IPS-NIHi11 (cell line): ENCODE data around the gene PCDHA8.
"Not testable (repeated sequence)": the region's sequence is repeated elsewhere in the genome, so short reads cannot be mapped to it uniquely, and the experiment has no call there.

ENCODE experiments used
- DNase-seq: peaks from one replicate; pipeline ENCODE4 v3.0.0; 2012; ENCODE audit warnings: mixed read lengths, low spot score

The PCDHA8 gene

DNA sequence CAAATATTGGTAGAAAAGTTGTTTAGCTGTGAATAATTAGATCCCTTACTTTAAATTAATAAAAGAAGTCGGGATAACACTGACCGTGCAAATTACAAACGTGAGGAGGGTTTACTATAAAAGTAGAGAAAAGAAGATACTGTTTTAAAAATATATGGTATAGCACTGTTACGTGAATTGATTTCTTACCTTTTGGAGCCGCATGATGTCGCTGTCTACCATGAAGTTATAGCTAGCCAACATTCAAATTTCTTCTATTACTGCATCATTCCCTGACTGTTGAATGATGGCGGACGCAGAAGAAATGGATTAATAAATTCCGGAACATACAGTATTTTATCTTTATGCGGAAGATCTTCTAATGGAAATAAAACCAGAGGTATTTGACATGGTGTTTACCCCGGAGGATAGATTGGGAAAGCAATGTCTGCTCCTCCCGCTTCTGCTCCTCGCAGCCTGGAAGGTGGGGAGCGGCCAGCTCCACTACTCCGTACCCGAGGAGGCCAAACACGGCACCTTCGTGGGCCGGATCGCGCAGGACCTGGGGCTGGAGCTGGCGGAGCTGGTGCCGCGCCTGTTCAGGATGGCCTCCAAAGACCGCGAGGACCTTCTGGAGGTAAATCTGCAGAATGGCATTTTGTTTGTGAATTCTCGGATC lies 13.2 kb upstream of the PCDHA8 start, which contains the start of gene PCDHA6:
Gene PCDHA6, plus strand, starts transcription at position 257 of the 658 bp plus-strand sequence. Its CDS starts 132 bp downstream, at position 389.
- no peak for DNase-seq

DNA sequence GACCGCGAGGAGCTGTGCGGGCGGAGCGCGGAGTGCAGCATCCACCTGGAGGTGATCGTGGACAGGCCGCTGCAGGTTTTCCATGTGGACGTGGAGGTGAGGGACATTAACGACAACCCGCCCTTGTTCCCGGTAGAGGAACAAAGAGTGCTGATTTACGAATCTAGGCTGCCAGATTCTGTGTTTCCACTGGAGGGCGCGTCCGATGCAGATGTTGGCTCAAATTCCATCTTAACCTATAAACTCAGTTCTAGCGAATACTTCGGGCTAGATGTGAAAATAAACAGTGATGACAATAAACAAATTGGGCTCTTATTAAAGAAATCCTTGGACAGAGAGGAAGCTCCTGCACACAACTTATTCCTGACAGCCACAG lies 12.6 kb upstream of the PCDHA8 start:
- no peak for DNase-seq

DNA sequence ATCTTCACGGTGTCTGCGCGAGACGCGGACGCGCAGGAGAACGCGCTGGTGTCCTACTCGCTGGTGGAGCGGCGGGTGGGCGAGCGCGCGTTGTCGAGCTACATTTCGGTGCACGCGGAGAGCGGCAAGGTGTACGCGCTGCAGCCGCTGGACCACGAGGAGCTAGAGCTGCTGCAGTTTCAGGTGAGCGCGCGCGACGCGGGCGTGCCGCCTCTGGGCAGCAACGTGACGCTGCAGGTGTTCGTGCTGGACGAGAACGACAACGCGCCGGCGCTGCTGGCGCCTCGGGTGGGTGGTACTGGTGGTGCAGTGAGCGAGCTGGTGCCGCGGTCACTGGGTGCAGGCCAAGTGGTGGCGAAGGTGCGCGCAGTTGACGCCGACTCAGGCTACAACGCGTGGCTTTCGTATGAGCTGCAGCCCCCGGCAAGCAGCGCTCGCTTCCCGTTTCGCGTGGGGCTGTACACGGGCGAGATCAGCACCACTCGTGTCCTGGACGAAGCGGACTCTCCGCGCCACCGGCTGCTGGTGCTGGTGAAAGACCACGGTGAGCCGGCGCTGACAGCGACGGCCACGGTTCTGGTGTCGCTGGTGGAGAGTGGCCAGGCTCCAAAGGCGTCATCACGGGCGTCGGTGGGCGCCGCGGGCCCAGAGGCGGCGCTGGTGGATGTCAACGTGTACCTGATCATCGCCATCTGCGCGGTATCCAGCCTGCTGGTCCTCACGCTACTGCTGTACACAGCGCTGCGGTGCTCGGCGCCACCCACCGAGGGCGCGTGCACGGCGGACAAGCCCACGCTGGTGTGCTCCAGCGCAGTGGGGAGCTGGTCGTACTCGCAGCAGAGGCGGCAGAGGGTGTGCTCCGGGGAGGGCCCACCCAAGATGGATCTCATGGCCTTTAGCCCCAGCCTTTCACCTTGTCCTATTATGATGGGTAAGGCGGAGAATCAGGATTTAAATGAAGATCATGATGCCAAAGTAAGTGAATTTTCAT lies 11.2 kb upstream of the PCDHA8 start:
- DNase-seq: not testable (repeated sequence)

DNA sequence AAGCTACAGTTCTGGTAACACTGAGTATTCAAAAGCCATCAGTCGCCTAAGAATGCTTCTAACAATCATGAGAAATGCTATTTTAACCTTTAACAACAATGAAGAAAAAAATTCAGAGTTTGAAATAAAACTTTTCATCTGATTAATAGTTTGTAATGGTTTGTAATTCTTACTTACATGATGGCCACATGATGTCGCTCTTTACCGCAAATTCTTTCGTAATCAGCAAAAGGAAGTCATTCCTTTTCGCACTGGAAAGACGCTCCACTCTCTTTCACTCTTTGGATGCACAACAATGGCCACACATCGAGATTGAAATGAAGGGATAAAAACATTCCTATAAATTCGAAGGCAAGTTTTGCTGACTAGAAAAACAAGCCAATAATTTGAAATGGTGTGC lies 7.0 kb upstream of the PCDHA8 start, which contains the start of gene PCDHA7:
Gene PCDHA7, plus strand, starts transcription at position 277 of the 400 bp plus-strand sequence. Its CDS starts 115 bp downstream, at position 392.
- DNase-seq: no peak

DNA sequence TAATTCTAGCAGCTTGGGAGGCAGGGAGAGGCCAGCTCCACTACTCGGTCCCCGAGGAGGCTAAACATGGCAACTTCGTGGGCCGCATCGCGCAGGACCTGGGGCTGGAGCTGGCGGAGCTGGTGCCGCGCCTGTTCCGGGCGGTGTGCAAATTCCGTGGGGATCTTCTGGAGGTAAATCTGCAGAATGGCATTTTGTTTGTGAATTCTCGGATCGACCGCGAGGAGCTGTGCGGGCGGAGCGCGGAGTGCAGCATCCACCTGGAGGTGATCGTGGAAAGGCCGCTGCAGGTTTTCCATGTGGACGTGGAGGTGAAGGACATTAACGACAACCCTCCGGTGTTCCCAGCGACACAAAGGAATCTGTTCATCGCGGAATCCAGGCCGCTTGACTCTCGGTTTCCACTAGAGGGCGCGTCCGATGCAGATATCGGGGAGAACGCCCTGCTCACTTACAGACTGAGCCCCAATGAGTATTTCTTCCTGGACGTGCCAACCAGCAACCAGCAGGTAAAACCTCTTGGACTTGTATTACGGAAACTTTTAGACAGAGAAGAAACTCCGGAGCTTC lies 6.5 kb upstream of the PCDHA8 start:
- not testable (repeated sequence) for DNase-seq

DNA sequence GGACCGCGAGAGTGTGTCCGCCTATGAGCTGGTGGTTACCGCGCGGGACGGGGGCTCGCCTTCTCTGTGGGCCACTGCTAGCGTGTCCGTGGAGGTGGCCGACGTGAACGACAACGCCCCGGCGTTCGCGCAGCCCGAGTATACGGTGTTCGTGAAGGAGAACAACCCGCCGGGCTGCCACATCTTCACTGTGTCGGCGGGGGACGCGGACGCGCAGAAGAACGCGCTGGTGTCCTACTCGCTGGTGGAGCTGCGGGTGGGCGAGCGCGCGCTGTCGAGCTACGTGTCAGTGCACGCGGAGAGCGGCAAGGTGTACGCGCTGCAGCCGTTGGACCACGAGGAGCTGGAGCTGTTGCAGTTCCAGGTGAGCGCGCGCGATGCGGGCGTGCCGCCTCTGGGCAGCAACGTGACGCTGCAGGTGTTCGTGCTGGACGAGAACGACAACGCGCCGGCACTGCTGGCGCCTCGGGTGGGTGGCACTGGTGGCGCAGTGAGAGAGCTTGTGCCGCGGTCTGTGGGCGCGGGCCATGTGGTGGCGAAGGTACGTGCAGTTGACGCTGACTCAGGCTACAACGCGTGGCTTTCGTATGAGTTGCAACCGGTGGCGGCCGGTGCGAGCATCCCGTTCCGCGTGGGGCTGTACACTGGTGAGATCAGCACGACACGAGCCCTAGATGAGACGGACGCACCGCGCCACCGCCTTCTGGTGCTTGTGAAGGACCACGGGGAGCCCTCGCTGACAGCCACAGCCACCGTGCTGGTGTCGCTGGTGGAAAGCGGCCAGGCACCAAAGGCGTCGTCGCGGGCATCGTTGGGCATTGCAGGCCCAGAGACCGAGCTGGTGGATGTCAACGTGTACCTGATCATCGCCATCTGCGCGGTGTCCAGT lies 5.1 kb upstream of the PCDHA8 start:
- DNase-seq: no peak

DNA sequence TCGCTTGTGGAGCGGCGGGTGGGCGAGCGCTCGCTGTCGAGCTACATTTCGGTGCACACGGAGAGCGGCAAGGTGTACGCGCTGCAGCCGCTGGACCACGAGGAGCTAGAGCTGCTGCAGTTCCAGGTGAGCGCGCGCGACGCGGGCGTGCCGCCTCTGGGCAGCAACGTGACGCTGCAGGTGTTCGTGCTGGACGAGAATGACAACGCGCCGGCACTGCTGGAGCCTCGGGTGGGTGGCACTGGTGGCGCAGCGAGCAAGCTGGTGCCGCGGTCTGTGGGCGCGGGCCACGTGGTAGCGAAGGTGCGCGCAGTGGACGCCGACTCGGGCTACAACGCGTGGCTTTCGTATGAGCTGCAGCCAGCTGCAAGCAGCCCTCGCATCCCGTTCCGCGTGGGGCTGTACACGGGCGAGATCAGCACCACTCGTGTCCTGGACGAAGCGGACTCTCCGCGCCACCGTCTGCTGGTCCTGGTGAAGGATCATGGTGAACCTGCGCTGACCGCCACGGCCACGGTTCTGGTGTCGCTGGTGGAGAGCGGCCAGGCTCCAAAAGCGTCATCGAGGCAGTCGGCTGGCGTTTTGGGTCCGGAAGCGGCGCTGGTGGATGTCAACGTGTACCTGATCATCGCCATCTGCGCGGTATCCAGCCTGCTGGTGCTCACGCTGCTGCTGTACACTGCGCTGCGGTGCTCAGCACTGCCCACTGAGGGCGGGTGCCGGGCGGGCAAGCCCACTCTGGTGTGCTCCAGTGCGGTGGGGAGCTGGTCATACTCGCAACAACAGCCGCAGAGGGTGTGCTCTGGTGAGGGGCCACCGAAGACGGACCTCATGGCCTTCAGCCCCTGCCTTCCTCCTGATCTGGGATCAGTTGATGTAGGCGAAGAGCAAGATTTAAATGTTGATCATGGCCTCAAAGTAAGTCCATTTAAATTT lies 2.1 kb downstream of the PCDHA8 start:
- DNase-seq: no peak

DNA sequence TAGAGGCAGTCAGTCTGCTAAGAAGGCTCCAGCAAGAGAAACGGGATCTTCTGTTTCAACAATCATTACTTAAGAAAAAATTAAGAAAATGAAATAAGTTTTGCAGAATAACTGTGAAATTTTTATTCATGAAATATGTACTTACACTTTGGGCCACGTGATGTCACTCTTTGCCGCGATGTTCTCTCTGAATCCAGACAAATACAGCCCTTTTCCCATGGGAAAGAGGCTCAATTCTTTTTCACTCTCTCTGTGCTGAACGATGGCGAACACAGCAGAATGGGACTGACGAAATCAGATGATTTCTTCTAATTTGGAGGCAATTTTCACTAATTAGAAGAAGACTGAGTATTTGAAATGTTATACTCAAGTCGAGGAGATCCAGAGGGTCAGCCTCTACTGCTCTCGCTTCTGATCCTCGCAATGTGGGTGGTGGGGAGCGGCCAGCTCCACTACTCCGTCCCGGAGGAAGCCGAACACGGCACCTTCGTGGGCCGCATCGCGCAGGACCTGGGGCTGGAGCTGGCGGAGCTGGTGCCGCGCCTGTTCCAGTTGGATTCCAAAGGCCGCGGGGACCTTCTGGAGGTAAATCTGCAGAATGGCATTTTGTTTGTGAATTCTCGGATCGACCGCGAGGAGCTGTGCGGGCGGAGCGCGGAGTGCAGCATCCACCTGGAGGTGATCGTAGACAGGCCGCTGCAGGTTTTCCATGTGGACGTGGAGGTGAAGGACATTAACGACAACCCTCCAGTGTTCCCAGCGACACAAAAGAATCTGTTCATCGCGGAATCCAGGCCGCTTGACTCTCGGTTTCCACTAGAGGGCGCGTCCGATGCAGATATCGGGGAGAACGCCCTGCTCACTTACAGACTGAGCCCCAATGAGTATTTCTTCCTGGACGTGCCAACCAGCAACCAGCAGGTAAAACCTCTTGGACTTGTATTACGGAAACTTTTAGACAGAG lies 7.4 kb downstream of the PCDHA8 start, which contains the start of gene PCDHA9:
Gene PCDHA9, plus strand, starts transcription at position 244 of the 964 bp plus-strand sequence. Its CDS starts 114 bp downstream, at position 358.
- not testable (repeated sequence) for DNase-seq

DNA sequence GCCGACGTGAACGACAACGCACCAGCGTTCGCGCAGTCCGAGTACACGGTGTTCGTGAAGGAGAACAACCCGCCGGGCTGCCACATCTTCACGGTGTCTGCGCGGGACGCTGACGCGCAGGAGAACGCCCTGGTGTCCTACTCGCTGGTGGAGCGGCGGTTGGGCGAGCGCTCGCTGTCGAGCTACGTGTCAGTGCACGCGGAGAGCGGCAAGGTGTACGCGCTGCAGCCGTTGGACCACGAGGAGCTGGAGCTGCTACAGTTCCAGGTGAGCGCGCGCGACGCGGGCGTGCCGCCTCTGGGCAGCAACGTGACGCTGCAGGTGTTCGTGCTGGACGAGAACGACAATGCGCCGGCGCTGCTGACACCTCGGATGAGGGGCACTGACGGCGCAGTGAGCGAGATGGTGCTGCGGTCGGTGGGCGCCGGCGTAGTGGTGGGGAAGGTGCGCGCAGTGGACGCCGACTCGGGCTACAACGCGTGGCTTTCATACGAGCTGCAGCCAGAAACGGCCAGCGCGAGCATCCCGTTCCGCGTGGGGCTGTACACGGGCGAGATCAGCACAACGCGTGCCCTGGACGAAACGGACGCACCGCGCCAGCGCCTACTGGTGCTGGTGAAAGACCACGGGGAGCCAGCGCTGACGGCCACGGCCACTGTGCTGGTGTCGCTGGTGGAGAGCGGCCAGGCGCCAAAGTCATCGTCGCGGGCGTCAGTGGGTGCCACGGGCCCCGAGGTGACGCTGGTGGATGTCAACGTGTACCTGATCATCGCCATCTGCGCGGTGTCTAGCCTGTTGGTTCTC lies 9.0 kb downstream of the PCDHA8 start:
- DNase-seq: not testable (repeated sequence)

DNA sequence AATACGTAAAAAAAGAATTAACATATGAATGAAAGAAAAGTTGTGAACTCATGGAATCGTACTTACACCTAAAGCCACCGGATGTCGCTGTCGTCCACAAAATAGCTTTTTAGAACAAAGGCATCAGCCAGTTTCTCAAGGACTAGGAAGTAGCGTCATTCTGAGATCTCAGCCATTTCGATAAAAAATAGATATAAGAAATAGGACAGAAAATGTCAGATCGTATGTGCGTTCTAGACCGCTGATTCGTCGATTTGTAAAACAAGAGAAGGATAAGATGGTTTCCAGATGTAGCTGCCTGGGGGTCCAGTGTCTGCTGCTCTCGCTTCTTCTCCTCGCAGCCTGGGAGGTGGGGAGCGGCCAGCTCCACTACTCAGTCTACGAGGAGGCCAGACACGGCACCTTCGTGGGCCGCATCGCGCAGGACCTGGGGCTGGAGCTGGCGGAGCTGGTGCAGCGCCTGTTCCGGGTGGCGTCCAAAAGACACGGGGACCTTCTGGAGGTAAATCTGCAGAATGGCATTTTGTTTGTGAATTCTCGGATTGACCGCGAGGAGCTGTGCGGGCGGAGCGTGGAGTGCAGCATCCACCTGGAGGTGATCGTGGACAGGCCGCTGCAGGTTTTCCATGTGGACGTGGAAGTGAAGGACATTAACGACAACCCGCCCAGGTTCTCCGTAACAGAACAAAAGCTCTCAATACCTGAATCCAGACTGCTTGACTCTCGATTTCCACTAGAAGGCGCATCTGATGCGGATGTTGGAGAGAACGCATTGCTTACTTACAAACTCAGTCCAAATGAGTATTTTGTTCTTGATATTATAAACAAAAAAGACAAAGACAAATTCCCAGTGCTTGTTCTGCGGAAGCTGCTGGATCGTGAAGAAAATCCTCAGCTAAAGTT lies 15.0 kb downstream of the PCDHA8 start, which contains the start of gene PCDHA10:
Gene PCDHA10, plus strand, starts transcription at position 126 of the 903 bp plus-strand sequence. Its CDS starts 152 bp downstream, at position 278.
- peak; percentile 55 for DNase-seq

DNA sequence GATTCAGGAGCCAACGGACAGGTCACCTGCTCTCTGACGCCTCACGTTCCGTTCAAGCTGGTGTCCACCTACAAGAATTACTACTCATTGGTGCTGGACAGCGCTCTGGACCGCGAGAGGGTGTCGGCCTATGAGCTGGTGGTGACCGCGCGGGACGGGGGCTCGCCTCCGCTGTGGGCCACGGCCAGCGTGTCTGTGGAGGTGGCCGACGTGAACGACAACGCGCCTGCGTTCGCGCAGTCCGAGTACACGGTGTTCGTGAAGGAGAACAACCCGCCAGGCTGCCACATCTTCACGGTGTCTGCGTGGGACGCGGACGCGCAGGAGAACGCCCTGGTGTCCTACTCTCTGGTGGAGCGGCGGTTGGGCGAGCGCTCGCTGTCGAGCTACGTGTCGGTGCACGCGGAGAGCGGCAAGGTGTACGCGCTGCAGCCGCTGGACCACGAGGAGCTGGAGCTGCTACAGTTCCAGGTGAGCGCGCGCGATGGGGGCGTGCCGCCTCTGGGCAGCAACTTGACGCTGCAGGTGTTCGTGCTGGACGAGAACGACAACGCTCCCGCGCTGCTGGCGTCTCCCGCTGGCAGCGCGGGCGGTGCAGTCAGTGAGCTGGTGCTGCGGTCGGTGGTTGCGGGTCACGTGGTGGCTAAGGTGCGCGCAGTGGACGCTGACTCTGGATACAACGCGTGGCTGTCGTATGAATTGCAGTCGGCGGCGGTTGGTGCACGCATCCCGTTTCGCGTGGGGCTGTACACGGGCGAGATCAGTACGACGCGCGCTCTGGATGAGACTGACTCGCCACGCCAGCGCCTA lies 16.4 kb downstream of the PCDHA8 start:
- no peak for DNase-seq

DNA sequence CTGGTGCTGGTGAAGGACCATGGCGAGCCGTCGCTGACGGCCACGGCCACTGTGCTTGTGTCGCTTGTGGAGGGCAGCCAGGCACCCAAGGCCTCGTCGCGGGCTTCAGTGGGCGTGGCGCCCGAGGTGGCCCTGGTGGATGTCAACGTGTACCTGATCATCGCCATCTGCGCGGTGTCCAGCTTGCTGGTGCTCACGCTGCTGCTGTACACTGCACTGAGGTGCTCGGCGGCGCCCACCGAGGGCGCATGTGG lies 16.9 kb downstream of the PCDHA8 start:
- DNase-seq: no peak

DNA sequence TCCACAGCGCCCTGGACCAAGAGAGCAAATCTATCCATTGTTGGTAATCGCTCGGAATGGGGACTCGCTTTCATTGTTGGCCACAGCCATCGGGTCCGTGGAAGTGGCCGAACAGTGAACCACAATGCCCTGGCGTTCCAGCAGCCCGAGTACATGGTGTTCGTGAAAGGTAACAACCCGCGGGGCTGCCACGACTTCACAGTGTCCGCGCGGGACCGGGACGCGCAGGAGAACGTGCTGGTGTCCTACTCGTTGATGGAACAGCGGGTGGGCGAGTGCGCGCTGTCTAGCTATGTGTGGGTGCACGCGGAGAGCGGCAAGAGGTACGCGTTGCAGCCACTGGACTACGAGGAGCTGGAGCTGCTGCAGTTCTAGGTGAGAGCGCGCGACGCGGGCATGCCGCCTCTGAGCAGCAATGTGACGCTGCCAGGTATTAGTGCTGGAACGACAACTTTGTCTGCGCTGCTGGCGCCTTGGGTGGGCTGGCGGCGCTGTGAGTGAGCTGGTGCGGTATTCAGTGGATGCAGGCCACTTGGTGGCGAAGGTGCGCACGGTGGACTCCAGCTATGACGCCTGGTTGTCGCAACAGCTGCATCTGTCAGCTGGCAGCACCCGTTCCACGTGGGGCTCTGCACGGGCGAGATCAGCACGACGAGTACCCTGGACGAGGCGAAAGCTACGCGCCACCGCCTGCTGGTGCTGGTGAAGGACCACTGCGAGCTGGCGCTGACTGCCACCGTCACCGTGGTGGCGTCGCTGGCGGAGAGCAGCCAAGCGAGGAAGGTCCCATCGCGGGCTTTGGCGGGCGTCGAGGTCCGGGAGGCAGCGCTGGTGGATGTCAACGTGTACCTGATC lies 21.7 kb downstream of the PCDHA8 start:
- DNase-seq: no peak

DNA sequence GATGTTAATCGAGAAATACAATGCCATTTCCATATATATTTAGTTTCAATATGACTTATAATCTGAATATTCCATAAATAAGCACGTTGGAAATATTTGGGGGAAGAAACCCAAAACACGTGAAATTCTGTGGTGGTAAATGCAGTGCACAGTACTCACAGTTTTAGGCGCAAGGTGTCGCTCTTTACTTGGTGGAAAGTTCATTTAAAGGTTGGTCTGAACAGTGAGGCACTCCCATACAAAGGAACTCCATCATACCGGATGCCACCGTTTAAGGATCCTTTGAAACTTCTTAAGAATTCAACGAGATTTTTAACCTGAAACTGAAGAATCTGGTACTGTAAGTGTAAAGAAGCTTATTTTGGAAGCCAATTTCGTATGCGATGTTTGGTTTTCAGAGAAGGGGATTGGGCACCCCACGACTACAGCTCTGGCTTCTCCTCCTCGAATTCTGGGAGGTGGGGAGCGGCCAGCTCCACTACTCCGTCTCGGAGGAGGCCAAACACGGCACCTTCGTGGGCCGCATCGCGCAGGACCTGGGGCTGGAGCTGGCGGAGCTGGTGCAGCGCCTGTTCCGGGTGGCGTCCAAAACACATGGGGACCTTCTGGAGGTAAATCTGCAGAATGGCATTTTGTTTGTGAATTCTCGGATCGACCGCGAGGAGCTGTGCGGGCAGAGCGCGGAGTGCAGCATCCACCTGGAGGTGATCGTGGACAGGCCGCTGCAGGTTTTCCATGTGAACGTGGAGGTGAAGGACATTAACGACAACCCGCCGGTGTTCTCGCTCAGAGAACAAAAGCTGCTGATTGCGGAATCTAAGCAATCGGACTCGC lies 28.0 kb downstream of the PCDHA8 start, which contains the start of gene PCDHA11:
Gene PCDHA11, plus strand, starts transcription at position 237 of the 834 bp plus-strand sequence. Its CDS starts 147 bp downstream, at position 384.
- DNase-seq: peak; percentile 41
